ENCODE data around the gene CHL1. TPM values are rescaled to one million over a fixed set of nuclear protein-coding genes. Genes with fewer than 3 reads are reported as not detected.
A peak's percentile ranks its signal among the peaks of the same experiment; 100 is the strongest.

The CHL1 gene
- total and polyA plus RNA-seq, 2 experiments from 2014 or later, result 1.4 to 1.9 TPM

GRCh38 chr3:197149-197827 lies 725 bp downstream of the CHL1 start:
- no peaks in the 10 kb centered on the region for H3K4me1 Mint-ChIP-seq
- Histone ChIP-seq H3K79me2 (replicated peaks; ENCODE audit: insufficient read depth) (no peaks in the 10 kb centered on the region), H2AFZ (peak overlapping the region; percentile 95), H3F3A (replicated peaks; ENCODE audit: low read depth) (no peaks in the 10 kb centered on the region; the same call in 1 of the 2 replicates), H3K4me2 (peak overlapping the region; percentile 99), H3K4me1 (ENCODE audit: insufficient read depth) (peaks cover 25% of the 10 kb centered on the region), H3K27me3 (ENCODE audit: insufficient read depth) (peaks cover 65% of the 10 kb centered on the region), H3K36me3 (ENCODE audit: insufficient read depth) (no peaks in the 10 kb centered on the region), H3K9me2 (ENCODE audit: insufficient read depth) (no peaks in the 10 kb centered on the region), H4K20me1 (replicated peaks; ENCODE audit: insufficient read depth) (no peaks in the 10 kb centered on the region), H3K4me3 (peak overlapping the region; percentile 85), H3K27ac (ENCODE audit: low read depth) (no peak overlapping the region)
- no peak overlapping the region for H3K4me3 Mint-ChIP-seq
- H3K9me3 Mint-ChIP-seq, result peaks cover 87% of the 10 kb centered on the region
- peaks cover 22% of the 10 kb centered on the region for H3K36me3 Mint-ChIP-seq (ENCODE audit: low read depth)
- H3K27me3 Mint-ChIP-seq (ENCODE audit: insufficient read depth, low read depth, poor library complexity), result peaks cover 4% of the 10 kb centered on the region
- ATAC-seq, result no peak
- no peak for TF ChIP-seq JUNB (IDR thresholded peaks at IDR 0.05; ENCODE audit: unreplicated experiment)
- TF ChIP-seq STAT1 (IDR thresholded peaks at IDR 0.05; ENCODE audit: unreplicated experiment), result no peak
- TF ChIP-seq ZNF331 (CRISPR knock-in tag; IDR thresholded peaks at IDR 0.05; ENCODE audit: low read depth), result no peak
- TF ChIP-seq ZNF114 (CRISPR knock-in tag; IDR thresholded peaks at IDR 0.05), result no peak
- no peak for TF ChIP-seq EZH2 (IDR thresholded peaks at IDR 0.05; ENCODE audit: low read depth, unreplicated experiment)
- TF ChIP-seq POLR2AphosphoS5 (IDR thresholded peaks at IDR 0.05; ENCODE audit: low read depth), result no peak
- no peak overlapping the region for H3K27ac Mint-ChIP-seq
- DNase-seq (ENCODE audit: low spot score), result peak; percentile 64

- peaks cover 63% of the 10 kb centered on the region for H3K27me3 ChIP-seq (ENCODE audit: insufficient read depth)
- H3K4me1 Mint-ChIP-seq, result no peaks in the 10 kb centered on the region
- no peaks in the 10 kb centered on the region for H3K79me2 ChIP-seq (replicated peaks; ENCODE audit: insufficient read depth)
- H3K4me3 Mint-ChIP-seq, result no peak overlapping the region
- H3K4me2 ChIP-seq, result peak overlapping the region; percentile 99
- H3K4me1 ChIP-seq (ENCODE audit: insufficient read depth), result peaks cover 23% of the 10 kb centered on the region
- H3K9me2 ChIP-seq (ENCODE audit: insufficient read depth), result no peaks in the 10 kb centered on the region
- H3K36me3 ChIP-seq (ENCODE audit: insufficient read depth), result no peaks in the 10 kb centered on the region
- no peaks in the 10 kb centered on the region for H4K20me1 ChIP-seq (replicated peaks; ENCODE audit: insufficient read depth)
- TF ChIP-seq EZH2 (IDR thresholded peaks at IDR 0.05; ENCODE audit: low read depth, unreplicated experiment) (peak; percentile 24), CTCF (conservative IDR thresholded peaks at IDR 0.05; ENCODE audit: low read depth in 2 of 2) (no peak), POLR2AphosphoS5 (IDR thresholded peaks at IDR 0.05; ENCODE audit: low read depth) (no peak), NANOG (IDR thresholded peaks at IDR 0.05; ENCODE audit: borderline replicate concordance) (no peak)
- H3K36me3 Mint-ChIP-seq (ENCODE audit: low read depth), result peaks cover 25% of the 10 kb centered on the region
- no peak overlapping the region for H3K27ac Mint-ChIP-seq
- peak overlapping the region; percentile 85 for H3K4me3 ChIP-seq
- peaks cover 88% of the 10 kb centered on the region for H3K9me3 Mint-ChIP-seq
- H3F3A ChIP-seq (replicated peaks; ENCODE audit: low read depth), result no peaks in the 10 kb centered on the region; the same call in 1 of the 2 replicates
- no peak for ATAC-seq
- no peak overlapping the region for H3K27ac ChIP-seq (ENCODE audit: low read depth)
- H3K27me3 Mint-ChIP-seq (ENCODE audit: insufficient read depth, low read depth, poor library complexity), result peaks cover 4% of the 10 kb centered on the region
- peak; percentile 41 for DNase-seq (ENCODE audit: low spot score)
- peak overlapping the region; percentile 94 for H2AFZ ChIP-seq
Observed at GRCh38 chr3:197828-198491, 1.4 kb downstream of the CHL1 start.
